Osteocyte (in vitro differentiated cells): Measurements from ENCODE around the gene IFNA1. TPM values are rescaled to one million over a fixed set of nuclear protein-coding genes. Genes with fewer than 3 reads are reported as not detected.

ENCODE experiments used
- DNase-seq: peaks from one replicate; pipeline ENCODE4 v3.0.0; 2021; ENCODE audit warnings: mixed read lengths; ENCODE audit not compliant: unreplicated experiment; ENCODE audit errors: extremely low spot score
- H3K27ac Mint-ChIP-seq: one replicate; pipeline ENCODE4 v1.8.0; 2021; ENCODE audit warnings: mild to moderate bottlenecking, mixed read lengths; ENCODE audit not compliant: unreplicated experiment
- H3K27me3 Mint-ChIP-seq: one replicate; pipeline ENCODE4 v1.8.0; 2021; ENCODE audit warnings: mixed read lengths; ENCODE audit not compliant: unreplicated experiment
- H3K36me3 Mint-ChIP-seq: one replicate; pipeline ENCODE4 v1.8.0; 2021; ENCODE audit warnings: mixed read lengths; ENCODE audit not compliant: unreplicated experiment
- H3K4me1 Mint-ChIP-seq: one replicate; pipeline ENCODE4 v1.8.0; 2021; ENCODE audit warnings: mixed read lengths; ENCODE audit not compliant: unreplicated experiment
- H3K4me3 Mint-ChIP-seq: one replicate; pipeline ENCODE4 v1.8.0; 2021; ENCODE audit warnings: mild to moderate bottlenecking, moderate library complexity, mixed read lengths; ENCODE audit not compliant: unreplicated experiment
- H3K9me3 Mint-ChIP-seq: one replicate; pipeline ENCODE4 v1.8.0; 2021; ENCODE audit warnings: mixed read lengths; ENCODE audit not compliant: unreplicated experiment
- total RNA-seq: library from RNA; stranded (reverse); gene quantifications from 2 replicates; pipeline ENCODE4 v1.2.1, GENCODE V29; 2021
- TF ChIP-seq, protein P1 (sequence below): fragments of 200-600 bp; sonication (generic); IDR thresholded peaks from 2 replicates; pipeline ENCODE4 v1.5.0; 2021; ENCODE audit warnings: antibody characterized with exemption, mild to moderate bottlenecking, moderate library complexity

IFNA1 gene
- total RNA-seq, 1 donor from 2014 or later = not detected

DNA sequence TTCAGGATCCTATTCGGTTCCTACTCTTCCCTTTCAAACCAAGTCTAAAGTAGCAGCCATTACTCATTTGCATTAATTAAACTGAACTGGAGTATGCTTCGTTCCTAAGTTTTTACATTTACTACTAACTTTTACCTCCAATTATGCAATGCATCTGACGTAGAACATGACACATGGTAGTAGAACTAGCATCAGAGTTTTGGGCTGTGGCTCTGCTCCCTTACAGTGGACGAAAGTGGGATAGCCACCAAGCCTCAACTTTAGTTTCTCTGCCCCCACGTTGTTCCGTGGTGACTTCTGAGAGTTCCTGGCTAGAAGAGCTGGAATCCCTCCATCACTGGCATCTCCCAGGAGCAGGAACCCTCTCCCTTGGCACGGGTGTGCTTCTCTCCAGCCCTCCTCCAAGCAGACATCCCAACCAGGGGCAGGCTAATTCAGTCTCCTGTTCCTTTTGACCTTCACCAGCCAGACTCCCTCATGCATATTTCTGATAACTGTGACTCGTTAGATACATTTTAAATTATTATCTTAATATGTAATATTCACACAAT is 39.0 kb downstream of the IFNA1 start:
- peaks cover 14% of the 10 kb centered on the region for H3K27me3 Mint-ChIP-seq
- H3K27ac Mint-ChIP-seq = no peak overlapping the region
- TF ChIP-seq, protein P1, sequence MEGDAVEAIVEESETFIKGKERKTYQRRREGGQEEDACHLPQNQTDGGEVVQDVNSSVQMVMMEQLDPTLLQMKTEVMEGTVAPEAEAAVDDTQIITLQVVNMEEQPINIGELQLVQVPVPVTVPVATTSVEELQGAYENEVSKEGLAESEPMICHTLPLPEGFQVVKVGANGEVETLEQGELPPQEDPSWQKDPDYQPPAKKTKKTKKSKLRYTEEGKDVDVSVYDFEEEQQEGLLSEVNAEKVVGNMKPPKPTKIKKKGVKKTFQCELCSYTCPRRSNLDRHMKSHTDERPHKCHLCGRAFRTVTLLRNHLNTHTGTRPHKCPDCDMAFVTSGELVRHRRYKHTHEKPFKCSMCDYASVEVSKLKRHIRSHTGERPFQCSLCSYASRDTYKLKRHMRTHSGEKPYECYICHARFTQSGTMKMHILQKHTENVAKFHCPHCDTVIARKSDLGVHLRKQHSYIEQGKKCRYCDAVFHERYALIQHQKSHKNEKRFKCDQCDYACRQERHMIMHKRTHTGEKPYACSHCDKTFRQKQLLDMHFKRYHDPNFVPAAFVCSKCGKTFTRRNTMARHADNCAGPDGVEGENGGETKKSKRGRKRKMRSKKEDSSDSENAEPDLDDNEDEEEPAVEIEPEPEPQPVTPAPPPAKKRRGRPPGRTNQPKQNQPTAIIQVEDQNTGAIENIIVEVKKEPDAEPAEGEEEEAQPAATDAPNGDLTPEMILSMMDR = no peak
- DNase-seq = no peak
- H3K4me3 Mint-ChIP-seq = no peak overlapping the region
- H3K36me3 Mint-ChIP-seq = no peaks in the 10 kb centered on the region
- H3K4me1 Mint-ChIP-seq = no peaks in the 10 kb centered on the region
- no peaks in the 10 kb centered on the region for H3K9me3 Mint-ChIP-seq

DNA sequence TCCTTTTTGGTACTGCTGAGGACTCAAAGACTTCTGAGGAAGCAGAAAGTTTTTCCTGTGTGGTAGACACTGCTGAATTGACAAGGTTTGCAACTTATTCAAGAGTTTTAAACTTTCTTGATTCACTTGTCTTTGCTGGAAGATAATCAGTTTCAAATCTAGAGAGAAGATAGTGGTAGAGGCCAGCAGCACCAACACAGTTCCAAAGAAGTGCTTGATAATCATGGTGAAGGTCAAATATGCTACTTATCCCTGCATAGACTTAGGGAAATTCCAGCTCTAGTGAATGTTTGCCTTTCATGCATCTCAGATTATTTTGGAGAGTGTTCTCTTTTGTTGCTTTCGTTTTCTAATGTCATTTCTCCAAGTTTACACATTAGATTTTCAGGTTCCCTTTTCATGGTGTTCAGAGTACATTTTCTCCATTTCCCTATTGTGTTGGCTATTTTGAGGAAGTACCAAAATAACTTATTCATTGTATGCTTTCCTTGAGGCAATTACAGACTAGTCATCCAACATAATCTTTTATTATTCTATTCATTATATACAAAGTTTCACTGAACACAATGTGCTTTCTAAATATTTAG is 41.3 kb downstream of the IFNA1 start:
- TF ChIP-seq, protein P1 = no peak
- DNase-seq = no peak
- H3K27ac Mint-ChIP-seq = no peak overlapping the region
- no peaks in the 10 kb centered on the region for H3K4me1 Mint-ChIP-seq
- peaks cover 5% of the 10 kb centered on the region for H3K9me3 Mint-ChIP-seq
- no peaks in the 10 kb centered on the region for H3K36me3 Mint-ChIP-seq
- peaks cover 20% of the 10 kb centered on the region for H3K27me3 Mint-ChIP-seq
- H3K4me3 Mint-ChIP-seq = no peak overlapping the region

DNA sequence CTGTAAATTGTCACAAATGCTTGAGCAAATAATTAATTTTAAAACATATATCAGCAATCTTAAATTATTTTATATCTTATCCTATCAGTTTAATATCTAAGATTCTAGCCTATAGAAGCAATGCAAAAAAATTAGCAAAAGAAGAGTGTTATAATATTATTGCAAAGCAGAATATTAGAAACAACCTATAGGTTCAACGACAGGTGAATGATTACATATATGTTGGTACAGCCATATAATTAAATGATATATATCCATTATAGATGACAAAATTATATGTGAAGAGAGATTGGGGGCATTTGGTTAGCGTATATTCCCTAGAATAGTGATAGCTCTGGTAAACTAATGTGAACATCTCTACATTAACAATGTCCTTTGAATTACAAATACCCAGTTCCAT is 42.0 kb downstream of the IFNA1 start, which contains the start of gene IFNE:
Gene IFNE, minus strand, starts transcription at position 101 of the 400 bp plus-strand sequence. CDS start 619 bp downstream, outside the sequence.
- no peaks in the 10 kb centered on the region for H3K4me1 Mint-ChIP-seq
- no peak within 1 kb of the TSS for H3K4me3 Mint-ChIP-seq
- no peaks in the 10 kb centered on the region for H3K36me3 Mint-ChIP-seq
- TF ChIP-seq, protein P1 = no peak
- H3K27me3 Mint-ChIP-seq = peaks cover 17% of the 10 kb centered on the region
- H3K27ac Mint-ChIP-seq = no peak within 1 kb of the TSS
- peaks cover 5% of the 10 kb centered on the region for H3K9me3 Mint-ChIP-seq
- DNase-seq = no peak

Other genes with a start within 250 kb of the IFNA1 start
- gene IFNA7, start 238.2 kb upstream of the IFNA1 start, total RNA-seq = not detected in 2 replicates
- not detected in 2 replicates for gene IFNA10, start 233.3 kb upstream of the IFNA1 start, total RNA-seq
- not detected in 2 replicates for gene IFNA16, start 223.1 kb upstream of the IFNA1 start, total RNA-seq
- not detected in 2 replicates for gene IFNA17, start 212.2 kb upstream of the IFNA1 start, total RNA-seq
- gene IFNA14, start 200.4 kb upstream of the IFNA1 start, total RNA-seq = not detected in 2 replicates
- gene IFNA5, start 135.1 kb upstream of the IFNA1 start, total RNA-seq = not detected in 2 replicates
- 33.6 and 35.2 TPM in 2 replicates for gene KLHL9, start 105.0 kb upstream of the IFNA1 start, total RNA-seq
- not detected in 2 replicates for gene IFNA6, start 89.6 kb upstream of the IFNA1 start, total RNA-seq
- gene IFNA13, start 72.4 kb upstream of the IFNA1 start, total RNA-seq = not detected in 2 replicates
- not detected in 2 replicates for gene IFNA2, start 55.0 kb upstream of the IFNA1 start, total RNA-seq
- gene IFNA8, start 31.3 kb upstream of the IFNA1 start, total RNA-seq = not detected in 2 replicates
- gene IFNE, start 41.9 kb downstream of the IFNA1 start, total RNA-seq = not detected in 2 replicates